Neural crest cell (in vitro differentiated cells): ENCODE results near the gene PTRH1. TPM values are rescaled to one million over a fixed set of nuclear protein-coding genes. Genes with fewer than 3 reads are reported as not detected.

Experiments used
- DNase-seq: peaks from one replicate; pipeline ENCODE4 v3.0.0; 2021; ENCODE audit warnings: low read depth, mixed read lengths, low spot score
- H3K27ac Mint-ChIP-seq: one replicate; pipeline ENCODE4 v1.8.0; 2021; ENCODE audit warnings: mild to moderate bottlenecking, mixed read lengths; ENCODE audit not compliant: unreplicated experiment
- H3K27me3 Mint-ChIP-seq: 2 replicates; pipeline ENCODE4 v1.8.0; 2021; ENCODE audit warnings: low read depth, mild to moderate bottlenecking, mixed read lengths
- H3K36me3 Mint-ChIP-seq: 2 replicates; pipeline ENCODE4 v1.8.0; 2021; ENCODE audit warnings: low read depth, mild to moderate bottlenecking, mixed read lengths
- H3K4me1 Mint-ChIP-seq: 2 replicates; pipeline ENCODE4 v1.8.0; 2021; ENCODE audit warnings: mixed read lengths
- H3K4me3 Mint-ChIP-seq: one replicate; pipeline ENCODE4 v1.8.0; 2021; ENCODE audit warnings: mild to moderate bottlenecking, mixed read lengths
- H3K9me3 Mint-ChIP-seq: 2 replicates; pipeline ENCODE4 v1.8.0; 2021; ENCODE audit warnings: mixed read lengths
- CTCF ChIP-seq: fragments of 200-600 bp; sonication (generic); conservative IDR thresholded peaks from 2 replicates; pipeline ENCODE4 v1.5.0; 2021; ENCODE audit warnings: antibody characterized with exemption, mild to moderate bottlenecking
- long read RNA-seq: library from polyadenylated mRNA; unstranded; transcript quantifications from one replicate; pipeline ENCODE4 v2.0.0, GENCODE V29; 2020
- total RNA-seq: library from RNA; stranded (reverse); gene quantifications from 2 replicates; pipeline ENCODE4 v1.2.1, GENCODE V29; 2021

The PTRH1 gene
- total RNA-seq, result 7.2 and 9.8 TPM in 2 replicates
- long read RNA-seq, partial matches to known transcripts, result 0 of 4 reads
- long read RNA-seq, other reads (novel, unspliced or antisense), result 3 of 4 reads

GRCh38 chr9:127715470-127716337 is at the start of gene PTRH1, which contains the start of gene TTC16:
PTRH1 (minus strand) TSS chr9:127715663; CDS start chr9:127715639, 24 bp downstream.
TTC16 (plus strand) TSS chr9:127716079; CDS start chr9:127716146, 67 bp downstream.
- Mint-ChIP-seq H3K4me3 (peak within 1 kb of the TSS; percentile 100), H3K27ac (peak within 1 kb of the TSS; percentile 98), H3K9me3 (no peaks in the 10 kb centered on the region), H3K36me3 (no peaks in the 10 kb centered on the region), H3K27me3 (peaks cover 2% of the 10 kb centered on the region), H3K4me1 (peaks cover 24% of the 10 kb centered on the region)
- no peak for TF ChIP-seq CTCF
- DNase-seq, result peak; percentile 94

DNA sequence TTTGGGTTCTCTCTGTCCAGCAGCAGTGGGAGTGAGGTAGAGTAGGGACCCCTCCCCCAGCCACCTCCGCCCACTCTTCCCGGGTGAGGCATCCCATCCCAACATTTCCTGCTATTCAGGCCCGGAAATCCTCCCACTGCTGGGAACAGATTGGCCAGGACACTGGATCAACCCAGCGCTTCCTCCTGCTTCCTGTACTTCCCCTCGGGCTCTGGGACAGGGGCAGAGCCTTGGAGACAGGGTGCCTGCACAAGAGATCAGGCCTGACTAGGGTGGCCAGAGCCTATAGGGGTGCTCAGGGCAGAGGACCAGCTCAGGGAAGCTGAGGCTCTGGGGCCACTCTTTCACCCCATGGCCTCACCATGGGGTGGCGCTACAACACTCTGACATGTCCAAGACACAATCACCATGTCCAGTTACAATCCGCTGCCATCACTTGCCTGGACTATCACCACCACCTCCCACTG is 48.5 kb upstream of the PTRH1 start:
- H3K9me3 Mint-ChIP-seq, result no peaks in the 10 kb centered on the region
- peaks cover 36% of the 10 kb centered on the region for H3K4me1 Mint-ChIP-seq
- peak; percentile 25 for TF ChIP-seq CTCF
- no peak for DNase-seq
- H3K36me3 Mint-ChIP-seq, result no peaks in the 10 kb centered on the region
- H3K27me3 Mint-ChIP-seq, result peaks cover 14% of the 10 kb centered on the region
- peak overlapping the region; percentile 12 for H3K27ac Mint-ChIP-seq
- H3K4me3 Mint-ChIP-seq, result peak overlapping the region; percentile 31

- no peaks in the 10 kb centered on the region for H3K36me3 Mint-ChIP-seq
- peak overlapping the region; percentile 68 for H3K27ac Mint-ChIP-seq
- peaks cover 22% of the 10 kb centered on the region for H3K4me1 Mint-ChIP-seq
- H3K27me3 Mint-ChIP-seq, result peaks cover 20% of the 10 kb centered on the region
- DNase-seq, result no peak
- no peak for TF ChIP-seq CTCF
- no peak overlapping the region for H3K4me3 Mint-ChIP-seq
- H3K9me3 Mint-ChIP-seq, result no peaks in the 10 kb centered on the region
Observed at GRCh38 chr9:127762111-127762676, 46.7 kb upstream of the PTRH1 start.

GRCh38 chr9:127761491-127761956 is 46.1 kb upstream of the PTRH1 start:
- Mint-ChIP-seq H3K4me3 (no peak overlapping the region), H3K36me3 (no peaks in the 10 kb centered on the region), H3K27me3 (peaks cover 23% of the 10 kb centered on the region), H3K9me3 (no peaks in the 10 kb centered on the region), H3K27ac (no peak overlapping the region), H3K4me1 (peaks cover 19% of the 10 kb centered on the region)
- no peak for DNase-seq
- no peak for TF ChIP-seq CTCF

DNA sequence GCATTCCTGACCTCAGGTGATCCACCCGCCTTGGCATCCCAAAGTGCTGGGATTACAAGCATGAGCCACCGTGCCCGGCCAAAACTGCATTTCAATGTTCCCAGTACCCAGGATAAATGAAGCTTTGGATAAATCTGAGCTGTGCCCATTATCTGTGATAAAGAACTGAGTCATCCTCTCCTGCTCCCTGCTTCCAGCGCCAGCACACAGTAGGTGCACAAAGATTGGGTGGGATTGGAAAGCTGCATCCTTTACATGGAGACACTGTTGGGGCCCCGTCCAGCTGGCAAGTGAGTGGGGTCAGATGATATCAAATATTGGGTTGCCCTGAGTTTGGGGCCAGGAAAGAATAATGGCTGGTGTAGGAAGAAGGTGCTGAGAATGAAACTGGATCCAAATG is 45.6 kb upstream of the PTRH1 start:
- no peak overlapping the region for H3K4me3 Mint-ChIP-seq
- DNase-seq, result no peak
- H3K27me3 Mint-ChIP-seq, result peaks cover 27% of the 10 kb centered on the region
- H3K36me3 Mint-ChIP-seq, result no peaks in the 10 kb centered on the region
- peaks cover 19% of the 10 kb centered on the region for H3K4me1 Mint-ChIP-seq
- no peak overlapping the region for H3K27ac Mint-ChIP-seq
- H3K9me3 Mint-ChIP-seq, result no peaks in the 10 kb centered on the region
- no peak for TF ChIP-seq CTCF
